SK-N-SH (cell line): Measurements from ENCODE around the gene ZHX3. TPM values are rescaled to one million over a fixed set of nuclear protein-coding genes. Genes with fewer than 3 reads are reported as not detected.

ENCODE experiments used
- CTCF ChIA-PET: fragments of 300-600, 350-600 bp; formaldehyde crosslinking; extraction: SDS; loops from one replicate; lab custom pipeline; 2021; lab: Yijun Ruan, JAX
- POLR2A ChIA-PET: fragments of 350-600 bp; sonication (Branson Sonifier 250); formaldehyde crosslinking; extraction: SDS; loops from one replicate; lab custom pipeline; 2020; ENCODE audit warnings: antibody characterized with exemption, inconsistent platforms; lab: Yijun Ruan, JAX
- DNase-seq: peaks from one replicate; pipeline ENCODE4 v3.0.0; 2012
- H2AFZ ChIP-seq: fragments of 200-600 bp; sonication (generic); 2 replicates; pipeline ENCODE4 v1.8.1; 2016; ENCODE audit warnings: antibody characterized with exemption, mild to moderate bottlenecking, low read depth
- H3F3A ChIP-seq: fragments of 200-600 bp; sonication (generic); replicated peaks from 2 replicates; pipeline ENCODE3; 2016; ENCODE audit warnings: antibody characterized with exemption, mild to moderate bottlenecking; ENCODE audit not compliant: insufficient read depth
- H3K27ac ChIP-seq, 2 experiments: fragments of 200-500 bp in 1 of 2; fragments of 200-600 bp in 1 of 2; sonication (Bioruptor generic) in 1 of 2; sonication (generic), shearing (Covaris generic) in 1 of 2; 2 replicates each; pipeline versions ENCODE4 v1.5.1 to v1.6.1; 2014 to 2016; ENCODE audit warnings: low read depth in 2 of 2, inconsistent platforms in 1 of 2, low read length in 1 of 2, mild to moderate bottlenecking in 1 of 2, mixed read lengths in 1 of 2
- H3K27me3 ChIP-seq: fragments of 200-600 bp; sonication (generic), shearing (Covaris generic); 2 replicates; pipeline ENCODE4 v1.6.1; 2016; ENCODE audit warnings: mixed run types; ENCODE audit not compliant: insufficient read depth
- H3K36me3 ChIP-seq, 2 experiments: fragments of 200-500 bp in 1 of 2; fragments of 200-600 bp in 1 of 2; sonication (Bioruptor generic) in 1 of 2; sonication (generic) in 1 of 2; replicated peaks in 1 of 2; 2 replicates each; pipeline versions ENCODE3 to v1.5.1; 2014 to 2016; ENCODE audit warnings: low read length in 1 of 2, mild to moderate bottlenecking in 1 of 2; ENCODE audit not compliant: insufficient read depth in 2 of 2, control insufficient read depth in 1 of 2
- H3K4me1 ChIP-seq, 2 experiments: fragments of 200-500 bp in 1 of 2; fragments of 200-600 bp in 1 of 2; sonication (Bioruptor generic) in 1 of 2; sonication (generic), shearing (Covaris generic) in 1 of 2; 2 replicates each; pipeline versions ENCODE4 v1.5.1 to v1.6.1; 2014 to 2016; ENCODE audit warnings: low read depth in 1 of 2, low read length in 1 of 2, mixed run types in 1 of 2; ENCODE audit not compliant: insufficient read depth in 2 of 2, control insufficient read depth in 1 of 2
- H3K4me2 ChIP-seq: fragments of 200-600 bp; sonication (generic), shearing (Covaris generic); 2 replicates; pipeline ENCODE4 v1.6.1; 2017; ENCODE audit warnings: mixed run types
- H3K4me3 ChIP-seq, 2 experiments: fragments of 200-500 bp in 1 of 2; fragments of 200-600 bp in 1 of 2; sonication (Bioruptor generic) in 1 of 2; sonication (generic), shearing (Covaris generic) in 1 of 2; 2 replicates each; pipeline versions ENCODE4 v1.5.1 to v1.8.1; 2014 to 2016; ENCODE audit warnings: low read depth in 2 of 2, inconsistent platforms in 1 of 2, low read length in 1 of 2, mild to moderate bottlenecking in 1 of 2, mixed read lengths in 1 of 2, moderate library complexity in 1 of 2
- H3K79me2 ChIP-seq: fragments of 200-600 bp; sonication (generic); 2 replicates; pipeline ENCODE4 v1.8.1; 2017; ENCODE audit warnings: mild to moderate bottlenecking; ENCODE audit not compliant: insufficient read depth
- H3K9ac ChIP-seq: fragments of 200-600 bp; sonication (generic); 2 replicates; pipeline ENCODE4 v1.6.1; 2017; ENCODE audit warnings: mixed run types
- H3K9me2 ChIP-seq: fragments of 200-600 bp; sonication (generic); 2 replicates; pipeline ENCODE4 v1.6.1; 2017; ENCODE audit warnings: mixed run types
- H3K9me3 ChIP-seq: fragments of 200-600 bp; sonication (generic); 2 replicates; pipeline ENCODE4 v1.6.1; 2017; ENCODE audit warnings: mixed run types, mild to moderate bottlenecking, moderate library complexity
- H4K20me1 ChIP-seq: fragments of 200-600 bp; sonication (generic); 2 replicates; pipeline ENCODE4 v1.6.1; 2017; ENCODE audit warnings: mild to moderate bottlenecking, mixed run types; ENCODE audit not compliant: insufficient read depth
- CHD2 ChIP-seq: fragments of 150-350 bp; IDR thresholded peaks from 2 replicates; pipeline ENCODE4 v1.6.1; 2018; ENCODE audit warnings: low read length; ENCODE audit not compliant: partially characterized antibody
- CTCF ChIP-seq: fragments of 200-600 bp; sonication (generic); IDR thresholded peaks from 2 replicates; pipeline ENCODE4 v1.6.1; 2017; ENCODE audit warnings: antibody characterized with exemption, mild to moderate bottlenecking, moderate library complexity
- EZH2phosphoT487 ChIP-seq: fragments of 200-600 bp; sonication (generic); IDR thresholded peaks from 2 replicates; pipeline ENCODE4 v1.6.1; 2017; ENCODE audit warnings: low read depth, mixed run types, mild to moderate bottlenecking, antibody characterized with exemption, moderate library complexity, borderline replicate concordance
- GATA2 ChIP-seq: sonication (generic); formaldehyde crosslinking; IDR thresholded peaks from 2 replicates; pipeline ENCODE4 v1.5.0; 2020; ENCODE audit warnings: mild to moderate bottlenecking, missing genetic modification reagents
- JUND ChIP-seq: IDR thresholded peaks from 2 replicates; pipeline ENCODE4 v1.4.0; 2012
- RAD21 ChIP-seq: IDR thresholded peaks from 2 replicates; pipeline ENCODE4 v1.6.1; 2012; ENCODE audit warnings: mild to moderate bottlenecking, low read length
- REST ChIP-seq: IDR thresholded peaks from 2 replicates; pipeline ENCODE4 v1.6.1; 2012; ENCODE audit warnings: mild to moderate bottlenecking, low read depth, low read length, moderate library complexity
- RFX5 ChIP-seq: IDR thresholded peaks from 2 replicates; pipeline ENCODE4 v1.6.1; 2012; ENCODE audit warnings: mild to moderate bottlenecking, improper control_type of control experiment, low read length
- RXRA ChIP-seq: IDR thresholded peaks from 2 replicates; pipeline ENCODE4 v1.4.0; 2012; ENCODE audit warnings: low read depth, mild to moderate bottlenecking, borderline replicate concordance
- SMC3 ChIP-seq: IDR thresholded peaks from 2 replicates; pipeline ENCODE4 v1.6.1; 2012; ENCODE audit warnings: low read depth, low read length, improper control_type of control experiment
- TAF1 ChIP-seq: IDR thresholded peaks from 2 replicates; pipeline ENCODE4 v1.6.1; 2012; ENCODE audit warnings: low read depth, mild to moderate bottlenecking, low read length, moderate library complexity, borderline replicate concordance
- TEAD4 ChIP-seq: IDR thresholded peaks from 2 replicates; pipeline ENCODE4 v1.4.0; 2012; ENCODE audit warnings: mild to moderate bottlenecking, borderline replicate concordance; ENCODE audit not compliant: insufficient read depth
- USF2 ChIP-seq: fragments of 150-350 bp; IDR thresholded peaks from 2 replicates; pipeline ENCODE4 v1.6.1; 2017; ENCODE audit warnings: antibody characterized with exemption, low read length, low read depth, borderline replicate concordance
- YY1 ChIP-seq: IDR thresholded peaks from 2 replicates; pipeline ENCODE4 v1.4.0; 2012; ENCODE audit warnings: low read depth, mild to moderate bottlenecking
- WGBS: methylation state at CpG from one replicate; pipeline ENCODE4 v1.1.6; 2017; ENCODE audit warnings: low lambda C conversion rate; 5-methylcytosine and 5-hydroxymethylcytosine counted together
- polyA plus RNA-seq, 3 experiments: library from polyadenylated mRNA; depleted of rRNA; stranded (reverse); fragments of >200 nt; gene quantifications; 2 replicates each; pipeline ENCODE4 v1.2.3, GENCODE V29; 2012
- TF ChIP-seq, protein P1 (sequence below): IDR thresholded peaks from 2 replicates; pipeline ENCODE4 v1.4.0; 2012; ENCODE audit warnings: low read depth

The ZHX3 gene
- polyA plus RNA-seq, 1 of the 3 experiments (the other 2 are of a cell fraction): 6.0 TPM

DNA sequence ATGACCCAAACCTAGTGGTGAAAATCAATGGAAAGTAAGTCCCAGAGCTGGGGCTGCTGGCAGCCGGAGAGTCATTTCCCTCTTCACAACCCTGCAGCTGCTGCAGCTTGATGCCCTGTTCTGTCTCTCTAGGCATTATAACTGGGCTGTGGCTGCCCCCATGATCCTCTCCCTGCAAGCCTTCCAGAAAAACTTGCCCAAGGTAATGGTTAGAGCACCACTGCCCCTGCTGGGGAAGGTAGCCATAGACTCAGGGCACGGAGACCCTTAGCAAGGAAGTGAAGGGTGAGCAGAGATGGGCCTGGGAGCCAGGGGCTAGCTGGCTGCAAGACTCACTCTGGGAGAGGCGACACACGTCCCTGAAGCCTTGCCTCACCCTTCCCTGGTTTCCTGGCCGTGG, 35.1 kb upstream of the ZHX3 start:
- no peaks in the 10 kb centered on the region for H3K9me3 ChIP-seq
- H3K9me2 ChIP-seq: no peaks in the 10 kb centered on the region
- no peaks in the 10 kb centered on the region for H3F3A ChIP-seq
- H2AFZ ChIP-seq: no peak overlapping the region
- H3K27me3 ChIP-seq: no peaks in the 10 kb centered on the region
- no peaks in the 10 kb centered on the region for H3K36me3 ChIP-seq
- no peak overlapping the region for H3K9ac ChIP-seq
- TF ChIP-seq, protein P1, sequence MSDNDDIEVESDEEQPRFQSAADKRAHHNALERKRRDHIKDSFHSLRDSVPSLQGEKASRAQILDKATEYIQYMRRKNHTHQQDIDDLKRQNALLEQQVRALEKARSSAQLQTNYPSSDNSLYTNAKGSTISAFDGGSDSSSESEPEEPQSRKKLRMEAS: no peak
- no peak for TF ChIP-seq TAF1
- TF ChIP-seq JUND: no peak
- TF ChIP-seq YY1: no peak
- TF ChIP-seq GATA2: no peak
- ChIA-PET POLR2A (no interaction called here), CTCF (interaction anchor here (2.8 kb wide), 1 partner anchor 11 kb away, joined by 13 read pairs; the partner anchor contains the start of gene LPIN3)
- WGBS: 58% methylated on average over 5 of the region's 5 CpGs
- no peak overlapping the region for H3K4me2 ChIP-seq
- H3K79me2 ChIP-seq: no peaks in the 10 kb centered on the region
- H3K27ac ChIP-seq: no peak overlapping the region
- no peaks in the 10 kb centered on the region for H4K20me1 ChIP-seq
- H3K4me3 ChIP-seq: no peak overlapping the region
- H3K4me1 ChIP-seq: no peaks in the 10 kb centered on the region
- DNase-seq: no peak

- ChIA-PET POLR2A (no interaction called here), CTCF (interaction anchor here (2.8 kb wide), 1 partner anchor 11 kb away, joined by 13 read pairs; the partner anchor contains the start of gene LPIN3)
- Histone ChIP-seq H3K27me3 (no peaks in the 10 kb centered on the region), H3K79me2 (no peaks in the 10 kb centered on the region), H3K4me1 (no peaks in the 10 kb centered on the region), H3K4me2 (no peak overlapping the region), H3K4me3 (no peak overlapping the region), H3F3A (no peaks in the 10 kb centered on the region), H4K20me1 (no peaks in the 10 kb centered on the region), H2AFZ (no peak overlapping the region), H3K9me2 (no peaks in the 10 kb centered on the region), H3K9ac (no peak overlapping the region), H3K36me3 (no peaks in the 10 kb centered on the region), H3K9me3 (no peaks in the 10 kb centered on the region), H3K27ac (no peak overlapping the region)
- no peak for DNase-seq
- WGBS: 92% methylated on average over 3 of the region's 4 CpGs
- no peak for TF ChIP-seq USF2
- no peak for TF ChIP-seq CHD2
- TF ChIP-seq TAF1: no peak
- no peak for TF ChIP-seq EZH2phosphoT487
- no peak for TF ChIP-seq RXRA
- no peak for TF ChIP-seq SMC3
- TF ChIP-seq RAD21: no peak
- no peak for TF ChIP-seq YY1
- TF ChIP-seq CTCF: no peak; the same call in 1 of the 2 replicates
- no peak for TF ChIP-seq RFX5
- TF ChIP-seq TEAD4: no peak
- no peak for TF ChIP-seq REST
Observed at GRCh38 chr20:41352106-41352505, 34.6 kb upstream of the ZHX3 start.
